GDM1 (cell line): ENCODE results near the gene FOXD4L6.
"Not testable (repeated sequence)": the region's sequence is repeated elsewhere in the genome, so short reads cannot be mapped to it uniquely, and the experiment has no call there.

Experiments used
- DNase-seq: peaks from one replicate; lab custom pipeline; 2025; lab: John Stamatoyannopoulos, UW

FOXD4L6 gene

DNA sequence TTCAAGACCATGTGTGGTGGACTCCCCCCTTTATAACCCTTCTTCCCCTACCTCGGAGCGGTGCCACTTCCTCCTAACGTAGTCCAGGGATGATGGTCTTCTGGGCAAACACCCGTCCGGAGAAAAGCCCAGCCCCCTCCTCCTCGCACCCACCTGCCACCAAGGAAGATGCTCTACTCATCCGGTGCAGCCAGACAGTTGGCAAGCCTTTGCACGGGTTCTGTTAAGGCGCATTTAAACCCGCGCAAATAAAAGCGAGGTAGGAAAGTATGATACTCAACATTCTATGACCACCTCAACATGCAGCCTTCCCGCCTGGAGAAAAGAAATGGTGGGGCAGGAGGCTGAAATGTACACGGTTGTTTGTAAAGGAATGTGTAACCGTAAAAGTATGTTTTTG lies at the start of gene FOXD4L6:
Gene FOXD4L6 (minus strand): TSS at position 101 of the 400 bp plus-strand sequence. CDS start 298 bp downstream, outside the sequence.
- DNase-seq = not testable (repeated sequence)

DNA sequence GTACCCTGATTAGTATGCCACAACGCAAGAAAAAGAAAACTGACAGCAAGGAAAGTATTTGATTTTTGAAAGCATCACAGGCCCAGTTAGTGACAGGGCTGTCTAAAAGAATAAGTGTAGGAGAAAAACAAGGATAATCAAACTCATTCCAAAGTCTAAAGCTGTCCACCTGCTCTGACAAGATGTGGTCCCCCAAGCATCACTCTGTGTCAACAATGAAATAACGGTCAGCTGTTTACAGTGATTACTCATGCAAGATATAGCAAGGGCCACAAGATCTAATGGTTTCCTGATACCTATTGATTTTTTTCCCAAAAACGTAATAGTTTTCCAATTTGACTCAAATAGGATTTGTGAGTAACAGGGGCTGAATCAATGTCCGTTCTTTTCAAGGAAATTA lies 46.5 kb upstream of the FOXD4L6 start:
- DNase-seq = not testable (repeated sequence)

DNA sequence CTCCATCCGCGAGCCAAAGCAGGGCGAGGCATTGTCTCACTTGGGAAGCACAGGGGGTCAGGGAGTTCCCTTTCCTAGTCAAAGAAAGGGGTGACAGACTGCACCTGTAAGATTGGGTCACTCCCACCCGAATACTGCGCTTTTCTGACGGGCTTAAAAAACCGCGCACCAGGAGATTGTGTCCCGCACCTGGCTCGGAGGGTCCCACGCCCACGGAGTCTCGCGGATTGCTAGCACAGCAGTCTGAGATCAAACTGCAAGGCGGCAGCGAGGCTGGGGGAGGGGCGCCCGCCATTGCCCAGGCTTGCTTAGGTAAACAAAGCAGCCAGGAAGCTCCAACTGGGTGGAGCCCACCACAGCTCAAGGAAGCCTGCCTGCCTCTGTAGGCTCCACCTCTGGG lies 21.6 kb upstream of the FOXD4L6 start:
- DNase-seq = not testable (repeated sequence)

DNA sequence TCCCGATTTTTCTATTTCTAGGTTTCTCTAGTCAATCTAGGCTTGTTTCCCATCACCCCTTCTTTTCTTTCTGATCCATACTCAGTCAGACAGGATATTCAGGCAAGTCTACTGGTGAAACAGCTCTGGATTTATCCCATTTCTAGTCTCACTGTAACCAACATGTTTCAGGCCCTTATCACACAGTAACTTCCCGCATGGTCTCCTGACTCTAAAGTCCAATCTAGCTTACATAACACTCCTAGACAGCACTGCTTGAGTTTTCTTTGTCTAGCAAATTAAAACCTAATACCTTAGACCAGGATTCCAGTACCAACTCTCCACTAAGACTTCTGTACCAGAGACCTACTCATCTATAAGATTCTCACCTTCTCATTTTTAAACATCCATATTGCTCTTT lies 13.4 kb upstream of the FOXD4L6 start:
- DNase-seq = not testable (repeated sequence)

DNA sequence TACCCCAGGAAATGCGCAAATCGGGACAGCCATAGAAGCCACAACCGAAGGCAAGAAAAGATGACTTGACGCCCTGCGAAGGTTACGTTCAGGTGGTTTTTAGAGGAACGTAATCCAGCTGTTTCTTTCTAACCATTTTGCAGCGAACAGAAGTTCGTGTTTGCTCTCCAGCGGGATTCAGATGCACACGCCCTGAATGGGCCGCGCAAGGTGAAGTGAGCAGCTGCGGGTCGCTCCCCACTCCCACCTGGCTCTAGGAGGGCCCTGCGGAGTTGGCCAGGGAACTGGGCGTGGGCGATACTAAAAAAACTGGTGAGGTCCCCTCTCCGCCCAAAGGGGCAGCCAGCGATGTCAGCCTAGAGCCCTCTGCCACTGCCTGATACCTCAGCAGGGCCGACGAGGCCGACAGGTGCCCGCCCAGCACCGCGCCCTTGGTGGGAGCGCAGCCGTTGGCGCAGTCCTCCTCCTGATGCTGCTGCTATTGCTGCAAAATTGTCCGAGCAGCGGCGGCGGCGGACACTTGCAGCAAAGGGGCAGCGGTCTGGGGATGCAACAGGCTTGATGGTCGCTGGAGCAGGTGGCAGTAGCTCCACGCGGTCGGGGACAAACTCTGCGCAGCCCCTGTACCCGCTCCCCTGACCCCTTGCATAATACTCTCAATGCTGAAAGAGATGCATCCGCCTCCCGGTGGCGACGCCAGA lies 1.6 kb downstream of the FOXD4L6 start:
- not testable (repeated sequence) for DNase-seq

DNA sequence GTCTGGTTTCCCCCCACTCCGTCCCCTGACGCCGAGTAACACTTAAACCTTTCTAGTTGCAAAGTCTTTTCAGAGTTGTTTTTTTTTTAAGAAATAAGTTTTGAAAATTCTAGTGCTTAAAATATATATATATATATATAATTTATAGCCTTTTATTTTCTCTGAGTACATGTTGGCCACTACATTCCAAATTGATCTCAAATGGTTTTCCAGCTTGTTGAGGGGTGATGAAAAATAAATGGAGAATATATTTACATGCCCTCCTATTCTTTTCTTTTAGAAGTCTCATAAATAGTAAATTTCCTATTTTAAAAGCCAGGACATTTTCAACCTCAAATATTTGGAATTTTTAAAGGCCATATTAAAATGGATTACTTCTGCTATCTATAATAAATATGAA lies 2.5 kb downstream of the FOXD4L6 start:
- DNase-seq = not testable (repeated sequence)

DNA sequence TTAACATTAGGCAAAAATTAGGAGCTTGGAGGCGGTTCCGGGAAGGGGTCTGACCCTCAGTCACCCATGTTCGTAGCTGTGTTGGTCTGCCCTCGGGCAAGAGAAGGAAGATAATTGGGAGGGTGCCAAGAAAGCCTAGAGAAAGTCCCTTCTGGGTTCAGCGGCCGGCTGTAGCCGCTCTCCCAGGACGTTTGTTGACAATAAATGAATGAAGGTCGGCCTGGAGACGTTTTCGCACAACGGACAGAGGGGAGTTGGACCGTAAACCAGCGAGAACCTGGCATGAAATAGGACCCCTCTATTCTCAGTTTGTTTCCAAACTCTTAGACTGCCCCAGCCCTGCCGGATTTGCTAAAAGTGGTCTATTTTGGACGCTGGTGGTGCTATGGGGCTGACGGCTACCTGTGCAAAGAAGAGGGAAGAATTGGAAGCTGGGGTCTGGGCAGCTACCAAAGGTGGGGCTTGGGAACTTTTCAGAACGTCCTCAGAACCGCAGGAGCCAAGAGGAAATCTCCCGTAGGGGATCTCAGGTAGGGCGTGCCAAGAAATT lies 3.3 kb downstream of the FOXD4L6 start:
- DNase-seq = not testable (repeated sequence)

DNA sequence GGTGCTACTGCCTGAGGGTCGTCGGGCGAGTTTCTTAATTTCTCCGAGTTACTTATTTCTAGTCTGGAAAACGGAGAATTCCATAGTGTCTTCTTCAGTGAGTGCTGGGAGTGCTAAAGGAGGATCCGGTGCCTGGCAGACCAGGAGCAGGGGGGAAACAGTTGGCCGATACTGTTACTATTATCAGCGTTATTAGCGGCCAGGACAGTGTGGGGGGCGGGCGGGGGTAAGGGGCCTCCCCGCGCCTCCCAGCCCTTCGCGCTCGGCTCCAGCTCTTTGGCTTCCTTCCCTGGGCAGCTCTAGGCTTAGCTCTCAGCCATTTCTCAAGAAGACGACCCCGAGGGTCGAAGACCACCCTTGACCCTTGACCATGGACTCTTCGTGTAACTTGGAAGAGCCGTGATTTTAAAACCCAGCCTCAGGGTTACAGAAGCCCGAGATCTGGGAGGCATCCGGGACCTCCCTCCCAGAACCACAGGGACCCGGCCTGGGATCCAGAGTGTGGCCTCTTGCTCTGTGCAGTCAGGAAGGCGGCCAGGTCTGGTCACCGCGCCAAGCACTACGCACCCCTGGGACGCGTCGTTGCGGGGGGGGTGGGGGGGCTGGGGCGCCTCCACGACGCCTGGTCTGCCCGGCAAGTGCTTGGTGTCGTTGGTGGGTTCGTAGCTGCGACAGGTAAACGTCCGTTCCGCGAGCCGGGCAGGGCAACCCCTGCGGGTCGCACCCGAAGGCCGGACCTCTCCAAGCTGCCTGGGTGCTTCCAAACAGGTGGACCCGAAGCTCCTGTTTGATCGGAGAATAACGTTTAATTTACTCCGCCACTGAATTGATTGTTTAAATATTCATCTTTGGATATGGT lies 4.0 kb downstream of the FOXD4L6 start:
- DNase-seq = not testable (repeated sequence)

DNA sequence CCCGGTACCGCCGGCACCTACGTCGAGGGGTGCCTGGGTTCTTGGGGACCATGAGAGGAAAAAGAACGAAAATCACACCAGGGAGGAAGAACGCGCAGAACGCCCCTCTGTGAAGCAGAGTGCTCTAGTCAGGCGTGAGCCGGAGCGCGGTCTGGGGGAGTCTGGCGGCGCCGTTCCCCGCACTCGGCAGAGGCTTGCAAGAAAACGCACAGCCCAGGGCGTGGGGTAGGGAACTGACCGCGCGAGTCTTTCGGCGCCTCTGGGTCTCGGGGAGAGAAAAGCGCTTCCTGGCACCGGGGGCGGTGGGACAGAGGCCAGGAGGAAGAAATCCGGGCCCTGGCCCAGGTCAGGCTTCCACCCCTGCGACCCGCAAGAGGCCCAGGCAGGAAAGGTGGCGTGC lies 4.7 kb downstream of the FOXD4L6 start:
- not testable (repeated sequence) for DNase-seq

DNA sequence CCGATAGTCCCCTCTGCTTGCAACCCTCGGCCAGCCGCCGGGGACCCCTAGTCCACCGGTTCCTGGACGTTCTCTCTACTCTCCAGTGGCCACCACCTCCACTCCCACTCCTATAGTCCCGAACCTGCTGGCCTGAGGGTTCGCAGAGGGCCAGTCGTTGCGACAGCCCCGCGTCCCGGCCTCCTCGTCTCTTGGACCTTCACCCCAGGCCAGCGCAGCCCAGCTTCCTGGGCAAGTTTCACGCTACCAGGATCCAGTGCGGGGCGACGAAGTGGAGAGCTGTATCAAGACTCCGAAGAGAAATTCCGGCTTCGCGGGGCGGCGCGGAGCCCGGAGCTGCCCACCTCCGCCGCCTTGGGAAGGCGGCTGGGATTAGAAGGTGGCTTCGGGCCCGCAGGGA lies 5.1 kb downstream of the FOXD4L6 start:
- not testable (repeated sequence) for DNase-seq

DNA sequence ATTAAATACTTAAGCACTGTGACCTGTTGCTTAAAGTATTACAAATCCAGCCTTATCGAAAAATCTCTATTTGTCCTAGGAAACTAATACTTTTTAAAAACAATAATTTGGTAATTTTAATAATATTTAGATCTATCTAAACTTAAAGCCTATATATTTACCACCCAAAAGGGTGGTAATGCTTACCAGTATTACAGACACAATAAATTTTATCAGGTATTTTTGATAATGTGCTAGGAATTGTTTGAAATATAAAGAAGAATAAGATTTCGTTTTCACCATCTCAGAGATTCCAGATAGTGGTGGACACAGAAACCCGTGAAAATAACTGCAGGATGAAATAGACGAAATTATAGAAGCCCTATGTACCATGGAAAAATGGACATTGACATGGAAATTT lies 7.8 kb downstream of the FOXD4L6 start:
- not testable (repeated sequence) for DNase-seq

DNA sequence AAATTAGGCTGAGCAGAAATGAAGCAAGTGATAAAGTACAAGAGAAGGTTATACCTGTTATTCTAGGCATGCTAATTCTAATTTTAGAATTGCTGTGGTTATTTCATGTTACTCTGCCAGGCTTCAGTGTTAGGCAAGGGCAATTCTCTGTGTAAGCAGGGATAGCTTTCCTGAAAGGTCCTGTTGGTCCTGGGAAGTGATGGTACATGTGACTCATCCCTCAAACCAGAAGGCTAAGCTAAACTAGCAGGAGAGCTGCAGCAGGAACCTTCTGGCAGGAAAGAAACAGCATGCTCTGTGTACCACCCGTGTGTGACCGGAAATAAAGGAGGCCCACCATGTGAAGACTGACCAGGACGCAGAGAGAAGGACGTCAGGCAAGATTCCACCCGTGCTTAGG lies 8.8 kb downstream of the FOXD4L6 start:
- DNase-seq = not testable (repeated sequence)

DNA sequence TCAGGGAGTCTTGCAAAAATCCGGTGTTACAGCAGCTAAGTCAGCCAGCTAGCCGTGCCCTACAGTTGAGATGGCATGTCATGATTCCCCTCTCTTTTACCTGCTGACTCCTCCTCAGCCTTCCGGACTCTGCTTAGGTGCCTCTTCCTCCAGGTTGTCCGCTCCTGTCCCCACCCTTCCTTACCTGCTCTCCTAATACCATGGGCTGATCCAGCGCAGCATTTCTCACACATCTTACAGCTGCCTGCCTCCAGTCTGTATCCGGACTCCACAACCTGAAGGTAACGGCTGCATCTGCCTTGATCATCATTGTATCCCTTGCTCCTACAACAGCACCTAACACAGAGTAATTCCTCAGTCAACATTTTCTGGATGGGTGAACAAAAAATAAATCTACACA lies 9.2 kb downstream of the FOXD4L6 start:
- DNase-seq = not testable (repeated sequence)

DNA sequence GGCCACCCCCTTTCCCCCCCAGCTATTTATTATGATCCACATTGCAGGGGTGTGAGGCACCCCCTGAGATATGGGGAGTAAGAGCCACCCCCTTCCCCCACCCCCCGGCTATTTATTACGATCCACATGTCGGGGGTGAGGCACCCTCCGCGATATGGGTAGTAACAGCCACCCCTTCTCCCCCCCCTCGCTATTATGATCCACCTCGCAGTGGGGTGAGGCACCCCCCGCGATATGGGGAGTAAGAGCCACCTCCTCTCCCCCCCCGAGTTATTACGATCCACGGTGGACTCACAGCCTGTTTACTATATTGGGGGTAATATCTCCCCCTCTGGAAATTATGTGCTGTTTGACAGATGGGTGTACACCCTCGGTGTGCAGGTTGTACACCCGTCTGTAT lies 15.1 kb downstream of the FOXD4L6 start:
- not testable (repeated sequence) for DNase-seq

DNA sequence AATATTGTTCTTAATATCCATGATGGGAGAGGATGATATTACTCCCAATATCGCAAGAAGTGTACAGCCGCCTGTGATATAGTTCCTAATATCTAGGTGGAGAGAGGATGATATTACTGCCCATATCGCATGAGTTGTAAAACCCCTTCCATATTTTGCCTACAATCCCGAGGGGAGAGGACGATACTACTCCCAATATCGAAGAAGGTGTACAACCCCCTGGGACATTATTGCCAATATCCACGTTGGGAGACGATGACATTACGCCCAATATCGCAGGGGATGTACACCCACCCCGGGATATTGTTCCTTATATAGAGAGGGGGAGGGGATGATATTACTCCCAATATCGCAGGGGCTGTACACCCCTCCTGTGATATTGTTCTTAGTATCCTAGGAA lies 17.1 kb downstream of the FOXD4L6 start:
- DNase-seq = not testable (repeated sequence)

DNA sequence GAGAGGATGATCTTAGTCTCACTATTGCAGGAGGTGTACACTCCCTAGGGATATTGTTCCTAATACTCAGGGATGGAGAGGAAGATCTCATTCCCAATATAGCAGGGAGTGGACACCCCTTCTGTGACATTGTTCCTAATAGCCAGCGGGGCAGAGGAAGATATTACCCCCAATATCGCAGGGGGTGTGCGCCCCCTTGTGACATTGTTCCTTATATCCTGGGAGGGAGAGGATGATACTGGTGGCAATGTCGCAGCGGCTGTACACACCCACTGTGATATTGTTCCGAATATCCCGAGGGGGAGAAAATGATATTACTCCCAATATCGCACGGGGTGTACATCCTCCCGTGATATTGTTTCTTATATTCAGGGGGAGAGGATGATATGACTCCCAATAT lies 17.6 kb downstream of the FOXD4L6 start:
- DNase-seq = not testable (repeated sequence)

DNA sequence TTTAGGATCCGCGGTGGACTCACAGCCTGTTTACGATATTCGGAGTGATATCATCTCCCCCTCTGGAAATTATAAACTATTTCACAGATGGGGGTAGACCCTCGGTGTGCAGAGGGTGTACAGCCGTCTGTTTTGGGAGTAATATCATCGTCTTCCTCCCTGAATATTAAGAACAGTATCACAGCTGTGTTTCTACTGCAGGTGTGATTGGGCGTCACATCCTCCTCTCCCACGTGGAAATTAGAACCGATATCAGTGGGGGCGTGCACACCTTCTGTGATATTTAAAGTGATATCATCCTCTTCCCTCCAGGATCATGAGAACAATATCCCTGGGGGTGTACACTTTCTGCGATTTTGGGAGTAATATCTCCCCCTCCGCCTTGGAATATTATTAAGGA lies 19.2 kb downstream of the FOXD4L6 start:
- DNase-seq = not testable (repeated sequence)

DNA sequence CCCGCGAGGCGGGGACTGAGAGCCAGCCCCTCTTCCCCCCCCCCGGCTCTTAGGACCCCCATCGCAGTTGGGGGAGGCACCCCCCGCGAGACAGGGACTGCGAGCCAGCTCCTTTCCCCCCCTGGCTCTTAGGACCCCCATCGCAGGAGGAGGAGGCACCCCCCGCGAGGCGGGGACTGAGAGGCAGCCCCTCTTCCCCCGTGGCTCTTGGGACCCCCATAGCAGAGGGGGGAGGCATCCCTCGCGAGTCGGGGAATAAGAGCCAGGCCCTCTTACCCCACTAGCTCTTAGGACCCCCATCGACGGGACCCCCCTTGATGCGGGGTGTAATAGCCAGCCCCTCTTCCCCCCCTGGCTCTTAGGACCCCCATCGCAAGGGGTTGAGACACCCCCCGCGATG lies 19.7 kb downstream of the FOXD4L6 start:
- not testable (repeated sequence) for DNase-seq

DNA sequence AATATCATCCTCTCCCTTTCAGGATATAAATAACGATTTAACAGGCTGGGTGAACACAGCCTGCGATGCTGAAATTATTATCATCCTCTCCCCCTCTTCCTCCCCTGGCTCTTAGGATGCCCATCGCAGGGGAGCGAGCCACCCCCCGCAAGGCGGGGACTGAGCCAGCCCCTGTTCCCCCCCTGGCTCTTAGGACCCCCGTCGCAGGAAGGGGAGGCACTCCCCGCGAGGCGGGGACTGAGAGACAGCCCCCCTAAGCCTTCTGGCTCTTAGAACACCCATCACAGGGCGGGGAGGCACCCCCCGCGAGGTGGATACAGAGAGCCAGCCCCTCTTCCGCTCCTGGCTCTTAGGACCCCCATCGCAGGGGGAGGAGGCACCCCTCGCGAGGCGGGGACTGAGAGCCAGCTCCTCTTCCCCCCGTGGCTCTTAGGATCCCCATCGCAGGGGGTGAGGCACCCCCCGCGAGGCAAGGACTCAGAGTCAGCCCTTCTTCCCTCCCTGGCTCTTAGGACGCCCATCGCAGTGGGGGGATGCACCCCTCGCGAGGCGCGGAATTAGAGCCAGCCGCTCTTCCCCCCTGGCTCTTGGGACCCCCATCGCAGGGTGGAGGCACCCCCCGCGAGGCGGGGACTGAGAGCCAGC lies 21.9 kb downstream of the FOXD4L6 start:
- DNase-seq = not testable (repeated sequence)

DNA sequence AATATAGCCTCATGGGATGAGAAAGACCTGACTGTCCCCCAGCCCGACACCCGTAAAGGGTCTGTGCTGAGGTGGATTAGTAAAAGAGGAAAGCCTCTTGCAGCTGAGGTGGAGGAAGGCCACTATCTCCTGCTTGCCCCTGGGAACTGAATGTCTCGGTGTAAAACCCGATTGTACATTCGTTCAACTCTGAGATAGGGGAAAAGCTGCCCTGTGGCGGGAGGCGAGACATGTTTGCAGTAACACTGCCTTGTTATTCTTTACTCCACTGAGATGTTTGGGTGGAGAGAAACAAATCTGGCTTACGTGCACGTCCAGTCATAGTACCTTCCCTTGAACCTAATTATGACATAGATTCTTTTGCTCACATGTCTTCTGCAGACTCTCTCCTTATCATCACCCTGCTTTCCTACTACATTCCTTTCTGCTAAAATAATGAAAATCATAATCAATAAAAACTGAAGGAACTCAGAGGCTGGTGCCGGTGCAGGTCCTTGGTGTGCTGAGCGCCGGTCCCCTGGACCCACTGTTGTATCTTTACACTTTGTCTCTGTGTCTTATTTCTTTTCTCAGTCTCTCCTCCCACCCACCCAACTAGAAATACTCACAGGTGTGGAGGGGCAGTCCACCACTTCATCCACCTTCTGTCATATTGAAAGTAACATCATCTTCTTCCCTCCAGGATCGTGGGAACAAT lies 22.8 kb downstream of the FOXD4L6 start:
- not testable (repeated sequence) for DNase-seq

DNA sequence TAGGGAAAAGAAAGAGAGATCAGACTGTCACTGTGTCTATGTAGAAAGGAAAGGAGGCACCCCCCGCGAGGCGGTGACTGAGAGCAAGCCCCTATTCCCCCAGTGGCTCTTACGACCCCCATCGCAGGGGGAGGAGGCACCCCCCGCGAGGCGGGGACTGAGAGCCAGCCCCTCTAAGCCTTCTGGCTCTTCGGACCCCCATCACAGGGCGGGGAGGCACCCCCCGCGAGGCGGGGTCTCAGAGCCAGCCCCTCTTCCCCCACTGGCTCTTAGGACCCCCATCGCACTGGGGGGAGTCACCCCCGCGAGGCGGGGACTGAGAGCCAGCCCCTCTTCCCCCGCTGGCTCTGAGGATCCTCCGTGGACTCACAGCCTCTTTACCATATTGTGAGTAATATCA lies 23.9 kb downstream of the FOXD4L6 start:
- not testable (repeated sequence) for DNase-seq

DNA sequence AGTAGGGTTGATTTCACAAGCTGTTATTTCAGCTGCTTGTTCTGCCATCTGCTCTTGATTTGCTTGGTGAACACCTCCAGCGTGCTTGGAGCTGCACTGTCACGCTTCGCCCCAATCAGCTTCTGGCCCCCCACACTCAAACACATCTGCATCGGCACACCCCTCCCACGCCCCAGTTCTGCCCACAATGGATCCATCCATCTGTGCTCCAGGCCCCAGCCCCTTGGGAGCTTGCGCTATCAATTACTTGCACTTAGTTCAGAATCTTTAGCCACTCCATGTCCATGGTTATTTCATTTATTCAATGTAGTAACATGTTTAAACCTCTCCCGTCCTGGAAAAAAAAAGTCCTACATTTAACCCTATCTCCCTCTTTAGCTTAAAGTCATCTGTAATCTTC lies 28.0 kb downstream of the FOXD4L6 start:
- DNase-seq = not testable (repeated sequence)
